D721Med (cell line): ENCODE measurements around the gene LRRC27.

Experiments used
- DNase-seq: peaks from one replicate; pipeline ENCODE4 v3.0.0; 2011; ENCODE audit warnings: low spot score; ENCODE audit not compliant: insufficient read length
- FAIRE-seq: peaks from 2 replicates; lab custom pipeline; 2011; peaks lifted over from hg19 to GRCh38; lab: Jason Lieb, UNC
- CTCF ChIP-seq: IDR thresholded peaks from 2 replicates; pipeline ENCODE4 v1.5.1; 2012; ENCODE audit warnings: mild to moderate bottlenecking, control low read depth; ENCODE audit not compliant: insufficient read depth; ENCODE audit errors: missing control alignments

LRRC27 gene

GRCh38 chr10:132397671-132398565 lies 65.9 kb downstream of the LRRC27 start:
- TF ChIP-seq CTCF = no peak
- no peak for DNase-seq
- no peak for FAIRE-seq

- no peak for TF ChIP-seq CTCF
- no peak for FAIRE-seq
- DNase-seq = no peak
These were observed 66.6 kb downstream of the LRRC27 start for GRCh38 chr10:132398566-132398991.

GRCh38 chr10:132399117-132400035 lies 67.4 kb downstream of the LRRC27 start:
- DNase-seq (no peak), FAIRE-seq (no peak)
- no peak for TF ChIP-seq CTCF

GRCh38 chr10:132400041-132400546 lies 68.1 kb downstream of the LRRC27 start:
- no peak for FAIRE-seq

GRCh38 chr10:132400547-132401151 lies 68.7 kb downstream of the LRRC27 start:
- FAIRE-seq (no peak), DNase-seq (no peak)
- TF ChIP-seq CTCF = no peak

More at GRCh38 chr10:132400041-132400546, 68.1 kb downstream of the LRRC27 start:
- DNase-seq = no peak
- no peak for TF ChIP-seq CTCF

GRCh38 chr10:132401401-132402118 lies 69.6 kb downstream of the LRRC27 start:
- TF ChIP-seq CTCF = no peak
- no peak for DNase-seq
- FAIRE-seq = no peak
